ENCODE results near the gene MEF2C.
A peak's percentile ranks its signal among the peaks of the same experiment; 100 is the strongest.

GRCh38 chr5:88729084-88729828, 153.7 kb downstream of the MEF2C start:
- TF ChIP-seq EZH2 (IDR thresholded peaks at IDR 0.05; ENCODE audit: low read length): no peak
- TF ChIP-seq, protein P1, sequence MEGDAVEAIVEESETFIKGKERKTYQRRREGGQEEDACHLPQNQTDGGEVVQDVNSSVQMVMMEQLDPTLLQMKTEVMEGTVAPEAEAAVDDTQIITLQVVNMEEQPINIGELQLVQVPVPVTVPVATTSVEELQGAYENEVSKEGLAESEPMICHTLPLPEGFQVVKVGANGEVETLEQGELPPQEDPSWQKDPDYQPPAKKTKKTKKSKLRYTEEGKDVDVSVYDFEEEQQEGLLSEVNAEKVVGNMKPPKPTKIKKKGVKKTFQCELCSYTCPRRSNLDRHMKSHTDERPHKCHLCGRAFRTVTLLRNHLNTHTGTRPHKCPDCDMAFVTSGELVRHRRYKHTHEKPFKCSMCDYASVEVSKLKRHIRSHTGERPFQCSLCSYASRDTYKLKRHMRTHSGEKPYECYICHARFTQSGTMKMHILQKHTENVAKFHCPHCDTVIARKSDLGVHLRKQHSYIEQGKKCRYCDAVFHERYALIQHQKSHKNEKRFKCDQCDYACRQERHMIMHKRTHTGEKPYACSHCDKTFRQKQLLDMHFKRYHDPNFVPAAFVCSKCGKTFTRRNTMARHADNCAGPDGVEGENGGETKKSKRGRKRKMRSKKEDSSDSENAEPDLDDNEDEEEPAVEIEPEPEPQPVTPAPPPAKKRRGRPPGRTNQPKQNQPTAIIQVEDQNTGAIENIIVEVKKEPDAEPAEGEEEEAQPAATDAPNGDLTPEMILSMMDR (optimal IDR thresholded peaks at IDR 0.05 in 1 of 3, IDR thresholded peaks at IDR 0.05 in 1 of 3, conservative IDR thresholded peaks at IDR 0.05 in 1 of 3; ENCODE audit: extremely low read depth in 1 of 3, insufficient read depth in 2 of 3, low read length in 3 of 3): peak; percentile 41 to 52 (median 48)

Data from keratinocyte (primary cell).